OCI-LY7 (cell line): ENCODE data around the gene SMAD5.

Experiments used
- CTCF ChIP-seq: fragments of 200-600 bp; sonication (generic); conservative IDR thresholded peaks from 2 replicates; pipeline ENCODE4 v1.5.1; 2014; ENCODE audit warnings: mild to moderate bottlenecking, antibody characterized with exemption, low read length, moderate library complexity, mixed read lengths
- EZH2phosphoT487 ChIP-seq: fragments of 200-600 bp; sonication (generic); IDR thresholded peaks from 2 replicates; pipeline ENCODE4 v1.6.1; 2018; ENCODE audit warnings: low read depth, borderline replicate concordance, mild to moderate bottlenecking, mixed run types, antibody characterized with exemption, low read length, moderate library complexity, mixed read lengths

GRCh38 chr5:136094189-136094912, 38.3 kb upstream of the SMAD5 start:
- TF ChIP-seq CTCF (no peak), EZH2phosphoT487 (no peak)
